HG03457 (cell line): ENCODE measurements around the gene RIMS1.

Experiments used
- ATAC-seq: cut with Tn5 transposase; IDR thresholded peaks from one replicate; pipeline ENCODE4 v1.9.1; 2021; ENCODE audit warnings: moderate number of reproducible peaks; ENCODE audit not compliant: unreplicated experiment

RIMS1 gene

DNA sequence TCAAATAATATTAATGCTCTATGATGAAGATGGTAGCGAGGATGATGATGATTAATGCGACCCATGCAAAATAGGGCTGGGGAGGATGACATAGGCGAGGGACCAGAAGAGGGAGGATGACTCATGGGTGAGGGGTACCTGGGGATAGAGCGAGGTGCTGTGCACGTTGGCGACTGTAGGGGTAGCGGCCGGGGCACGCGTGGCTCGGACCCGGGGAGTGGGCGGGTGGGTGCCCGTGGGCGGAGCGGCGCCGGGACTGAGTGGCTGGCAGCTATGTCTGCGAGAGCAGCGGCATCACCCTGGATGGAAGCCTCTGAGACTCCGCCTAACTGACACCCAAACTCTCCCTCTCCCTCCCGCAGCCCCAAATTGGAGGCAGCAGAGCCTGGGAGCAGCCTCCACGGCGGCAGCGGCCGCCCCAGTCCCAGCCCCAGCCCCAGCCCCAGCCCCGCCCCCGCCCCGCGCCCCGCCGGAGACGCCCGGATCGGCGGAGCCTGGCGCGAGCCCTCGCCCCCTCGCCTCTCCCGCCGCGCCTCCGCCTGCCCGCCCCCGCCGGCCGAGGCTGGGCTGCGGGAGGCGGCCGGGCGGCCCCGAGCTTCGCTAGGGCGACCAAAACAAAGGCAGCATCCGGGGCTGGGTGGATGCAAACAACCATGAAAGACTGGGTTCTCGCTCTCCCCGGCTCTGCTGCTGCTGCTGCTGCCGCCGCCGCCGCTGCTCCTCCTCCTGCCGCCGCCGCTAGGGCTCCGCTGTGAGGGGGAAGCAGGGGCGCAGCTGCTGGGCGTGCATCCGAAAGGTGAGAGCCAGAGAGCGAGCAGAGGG lies at the start of gene RIMS1:
TSS of gene RIMS1 (plus strand) at position 367 of the 822 bp plus-strand sequence. CDS start 474 bp downstream, outside the sequence.
- no peak for ATAC-seq

DNA sequence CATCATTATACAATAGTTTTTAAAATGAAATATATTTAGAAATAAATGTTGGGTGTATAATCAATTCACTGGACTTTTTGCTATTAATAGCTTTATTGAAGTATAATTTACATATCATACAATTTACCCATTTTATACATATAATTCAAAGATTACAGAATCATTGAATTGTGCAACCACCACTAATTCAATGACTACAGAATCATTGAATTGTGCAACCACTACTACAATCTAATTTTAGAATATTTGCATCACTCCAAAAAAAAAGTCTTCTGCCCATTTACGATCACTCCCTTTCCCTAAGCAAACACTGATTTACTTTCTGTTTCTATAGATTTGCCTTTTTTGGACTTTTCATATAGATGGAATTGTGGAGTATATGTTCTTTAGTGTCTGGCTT lies 35.1 kb upstream of the RIMS1 start:
- ATAC-seq, result no peak

GRCh38 chr6:71852948-71853347 lies 33.4 kb upstream of the RIMS1 start:
- no peak for ATAC-seq

DNA sequence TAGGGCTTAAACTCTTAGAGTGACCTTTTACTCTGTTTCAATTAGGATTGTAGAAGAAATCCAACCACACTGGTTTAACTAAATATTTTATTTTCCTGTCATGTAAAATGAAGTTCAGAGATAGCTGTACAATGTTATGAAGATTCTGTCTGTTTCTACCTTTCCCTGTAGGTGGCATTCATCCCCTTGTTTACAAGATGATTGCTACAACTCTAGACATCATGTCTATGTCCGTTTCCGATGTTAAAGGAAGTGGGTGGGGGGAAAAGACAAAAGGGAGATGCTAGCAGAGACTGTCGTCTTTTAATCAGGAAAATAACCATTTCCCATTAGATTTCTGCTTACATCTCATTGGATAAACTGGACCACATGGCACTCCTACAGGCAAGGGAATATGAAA lies 30.9 kb upstream of the RIMS1 start:
- no peak for ATAC-seq

DNA sequence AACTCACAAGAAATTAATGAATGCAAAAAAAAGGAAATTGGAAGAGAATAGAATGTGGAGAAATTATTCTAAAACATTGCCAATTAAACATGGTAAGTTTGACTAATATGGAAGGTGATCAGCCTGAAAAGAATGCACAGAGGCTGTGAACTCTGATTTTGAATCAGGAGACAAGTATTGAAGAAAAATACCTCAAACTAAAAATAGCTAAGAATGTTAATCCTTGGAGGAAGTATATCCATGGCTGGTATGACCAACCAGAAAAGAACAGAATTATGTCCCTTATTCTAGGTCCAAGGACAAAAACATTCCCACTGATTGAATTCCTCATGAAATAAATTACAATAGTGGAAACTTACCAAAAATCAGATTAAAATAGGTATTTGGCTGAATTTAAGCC lies 7.3 kb upstream of the RIMS1 start:
- ATAC-seq, result no peak

DNA sequence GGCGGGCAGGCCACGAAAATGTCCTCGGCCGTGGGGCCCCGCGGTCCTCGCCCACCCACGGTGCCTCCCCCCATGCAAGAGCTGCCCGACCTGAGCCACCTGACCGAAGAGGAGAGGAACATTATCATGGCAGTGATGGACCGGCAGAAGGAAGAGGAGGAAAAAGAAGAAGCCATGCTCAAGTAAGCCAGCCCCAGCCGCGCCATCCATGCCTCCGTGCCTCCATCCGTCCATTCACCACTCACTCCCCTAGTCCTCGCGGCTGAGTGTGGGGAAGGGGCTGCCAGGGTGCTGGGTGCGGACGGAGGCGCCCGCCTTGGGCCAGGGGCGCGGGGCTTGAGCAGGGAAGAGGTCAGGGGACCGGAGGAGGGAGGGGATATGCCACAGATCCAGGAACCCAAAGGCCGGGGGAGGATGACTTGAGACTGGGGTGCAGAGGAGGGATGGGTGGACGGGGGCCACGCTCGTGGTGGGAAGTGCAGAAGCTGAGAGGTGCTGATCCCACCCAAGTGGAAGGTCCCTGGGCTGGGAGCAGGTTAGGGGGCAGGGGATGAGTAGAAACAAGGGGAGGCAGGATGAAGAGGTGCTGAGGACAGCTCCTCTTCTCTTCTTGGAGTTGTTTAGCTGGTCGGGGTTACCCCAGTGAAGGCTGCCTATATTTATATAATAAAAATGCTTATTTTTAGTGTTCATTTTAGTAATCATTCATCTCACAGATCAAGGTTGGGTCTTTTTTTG lies 825 bp downstream of the RIMS1 start:
- ATAC-seq, result no peak

DNA sequence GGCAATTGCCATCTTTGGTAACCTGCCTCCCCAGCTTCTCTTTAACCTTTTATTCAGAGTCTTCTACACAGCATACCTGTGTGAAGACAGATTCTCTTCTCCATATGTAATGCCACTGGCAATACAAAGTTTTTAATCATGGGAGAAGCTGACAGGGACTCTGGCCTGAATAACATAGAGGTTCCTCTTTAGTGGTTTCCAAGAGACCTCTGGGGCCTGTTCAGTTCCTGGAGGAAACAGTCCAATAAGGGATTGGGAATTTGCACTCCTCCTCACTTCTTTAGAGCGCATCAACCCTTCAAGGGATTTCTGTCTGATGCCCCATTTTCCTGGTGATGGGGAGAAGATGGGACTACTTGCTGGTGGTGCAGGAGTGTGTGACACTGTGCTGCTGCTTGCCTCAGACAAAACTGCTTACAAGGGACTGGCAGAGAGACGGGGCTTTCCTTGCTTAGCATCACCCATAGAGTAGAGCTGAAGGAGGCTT lies 1.4 kb downstream of the RIMS1 start:
- ATAC-seq, result no peak

- no peak for ATAC-seq
Observed at GRCh38 chr6:71888756-71889340, 2.5 kb downstream of the RIMS1 start.

- no peak for ATAC-seq
Observed at GRCh38 chr6:71889366-71889765, 3.0 kb downstream of the RIMS1 start.

- ATAC-seq, result no peak
Observed at GRCh38 chr6:71892641-71893040, 6.3 kb downstream of the RIMS1 start.

- no peak for ATAC-seq
Observed at GRCh38 chr6:71900642-71901041, 14.3 kb downstream of the RIMS1 start.

- ATAC-seq, result peak; percentile 65
Observed at GRCh38 chr6:71902261-71902660, 15.9 kb downstream of the RIMS1 start.

DNA sequence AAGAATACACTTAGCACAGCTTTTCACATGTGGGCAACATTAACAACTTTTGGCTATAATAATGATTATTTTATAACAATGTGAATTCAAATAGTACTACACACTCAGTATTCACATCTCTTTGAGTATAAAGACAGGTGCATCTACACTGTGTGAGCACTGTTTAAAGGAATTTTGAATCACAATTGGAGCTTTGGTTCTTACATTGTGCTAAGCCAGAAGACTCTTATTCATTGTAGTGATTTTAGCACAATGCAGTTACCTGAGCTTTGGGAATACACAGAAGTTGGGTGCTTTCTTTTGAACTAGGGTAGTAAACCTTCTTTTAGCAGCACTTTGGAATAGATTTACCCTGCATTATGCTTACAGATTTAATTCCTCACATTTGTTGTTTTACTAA lies 20.5 kb downstream of the RIMS1 start:
- ATAC-seq, result no peak

DNA sequence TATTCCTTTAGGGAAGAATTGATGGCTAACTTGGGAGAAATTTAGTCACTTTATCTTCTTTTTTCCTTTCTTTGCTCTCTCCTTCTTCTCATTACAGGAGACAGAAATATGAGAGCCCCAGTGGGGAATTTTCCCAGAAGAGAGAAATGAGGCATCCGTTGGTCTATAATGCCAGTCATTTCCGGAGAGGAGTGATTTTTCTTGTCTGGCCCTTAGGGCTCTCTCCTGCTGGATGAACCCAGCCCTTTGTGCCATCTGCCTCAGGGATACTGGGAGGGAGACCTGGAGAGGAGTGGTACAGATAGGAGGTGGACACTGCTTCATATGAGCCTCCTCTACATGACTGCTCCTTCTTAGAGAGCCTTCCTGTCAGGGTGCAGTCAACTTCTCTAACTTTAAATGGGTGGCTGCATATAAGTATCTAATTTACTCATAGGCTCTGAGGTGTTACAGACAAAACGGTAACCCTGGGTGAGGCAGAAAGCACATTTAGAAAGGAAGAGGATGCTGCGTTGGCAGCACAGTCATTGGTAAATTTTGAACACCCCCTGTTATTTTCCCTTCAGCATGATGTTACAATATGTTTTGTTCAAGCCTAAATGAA lies 21.9 kb downstream of the RIMS1 start:
- no peak for ATAC-seq

GRCh38 chr6:71913444-71914234 lies 27.3 kb downstream of the RIMS1 start:
- ATAC-seq, result no peak

- no peak for ATAC-seq
Observed at GRCh38 chr6:71929047-71929446, 42.7 kb downstream of the RIMS1 start.

DNA sequence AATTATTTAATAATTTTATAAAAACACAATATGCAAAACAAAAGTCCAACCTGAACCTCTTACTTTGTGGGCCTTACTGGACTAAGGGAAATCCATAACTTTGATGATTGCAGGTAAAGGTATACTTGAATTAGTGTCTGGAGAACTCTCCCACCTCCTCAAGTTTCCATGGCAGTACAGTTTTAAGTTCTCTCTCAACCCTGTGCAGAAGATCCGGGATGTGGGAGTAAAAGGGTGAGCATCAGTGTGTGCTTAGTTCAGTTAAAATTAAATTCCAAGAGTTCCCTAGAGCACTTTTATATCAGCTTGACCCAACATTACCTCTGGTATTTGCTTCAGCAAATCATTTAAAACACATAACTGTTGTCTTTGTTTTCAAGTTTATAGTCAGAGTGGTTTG lies 47.5 kb downstream of the RIMS1 start:
- ATAC-seq, result no peak

- ATAC-seq, result no peak
Observed at GRCh38 chr6:71965404-71965803, 79.1 kb downstream of the RIMS1 start.

- no peak for ATAC-seq
Observed at GRCh38 chr6:71967436-71967835, 81.1 kb downstream of the RIMS1 start.

DNA sequence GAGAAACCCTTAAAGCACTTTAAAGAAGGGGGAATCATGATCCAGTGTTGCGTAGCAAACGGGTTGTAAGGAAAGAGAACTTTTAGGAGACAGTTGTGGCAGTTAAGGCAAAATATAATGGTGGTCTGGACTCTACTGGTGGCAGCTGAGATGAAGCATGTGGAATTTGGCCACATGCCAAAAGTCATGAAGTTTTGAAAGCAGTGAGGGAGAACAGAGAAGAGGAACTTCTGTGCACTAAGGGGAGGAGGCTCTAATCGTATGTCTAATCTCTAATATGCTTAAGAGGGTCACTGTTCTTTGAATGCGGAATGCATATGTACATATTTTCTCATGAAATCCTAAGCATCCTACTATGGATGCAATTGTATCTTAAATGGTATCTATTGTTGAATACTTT lies 91.5 kb downstream of the RIMS1 start:
- ATAC-seq, result no peak

GRCh38 chr6:71979911-71980310 lies 93.6 kb downstream of the RIMS1 start:
- no peak for ATAC-seq
